ENCODE results near the gene PNKP. TPM values are rescaled to one million over a fixed set of nuclear protein-coding genes. Genes with fewer than 3 reads are reported as not detected.
"Not testable (repeated sequence)": the region's sequence is repeated elsewhere in the genome, so short reads cannot be mapped to it uniquely, and the experiment has no call there.

Gene PNKP
- total RNA-seq, 1 donor from 2014 or later = 57.6 TPM

- DNase-seq (ENCODE audit: low spot score) = no peak
Measured at GRCh38 chr19:49824662-49825061, 42.7 kb downstream of the PNKP start.

GRCh38 chr19:49823472-49823871 is 43.9 kb downstream of the PNKP start:
- DNase-seq (ENCODE audit: low spot score) = no peak

DNA sequence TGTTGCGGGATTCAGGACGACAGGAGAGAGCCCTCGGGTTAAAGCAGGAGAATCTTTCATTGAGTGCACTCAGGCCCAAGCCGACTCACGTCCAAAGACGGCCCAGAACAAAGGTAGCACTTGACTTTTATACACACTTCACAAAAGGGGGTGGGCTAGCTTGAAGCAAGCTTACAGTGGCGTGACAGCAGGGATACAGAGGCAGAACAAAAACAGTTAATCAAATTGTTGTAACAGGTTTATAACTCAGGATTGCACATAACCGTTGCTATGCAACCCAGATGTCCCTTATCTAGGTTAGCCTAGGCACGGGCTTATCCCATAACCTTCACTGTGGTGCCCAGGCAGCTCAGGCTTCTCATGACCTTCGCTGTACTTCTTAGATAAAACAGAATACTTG is 47.3 kb downstream of the PNKP start:
- DNase-seq (ENCODE audit: low spot score) = no peak

GRCh38 chr19:49819452-49820115 is 47.8 kb downstream of the PNKP start:
- not testable (repeated sequence) for DNase-seq (ENCODE audit: low spot score)

DNA sequence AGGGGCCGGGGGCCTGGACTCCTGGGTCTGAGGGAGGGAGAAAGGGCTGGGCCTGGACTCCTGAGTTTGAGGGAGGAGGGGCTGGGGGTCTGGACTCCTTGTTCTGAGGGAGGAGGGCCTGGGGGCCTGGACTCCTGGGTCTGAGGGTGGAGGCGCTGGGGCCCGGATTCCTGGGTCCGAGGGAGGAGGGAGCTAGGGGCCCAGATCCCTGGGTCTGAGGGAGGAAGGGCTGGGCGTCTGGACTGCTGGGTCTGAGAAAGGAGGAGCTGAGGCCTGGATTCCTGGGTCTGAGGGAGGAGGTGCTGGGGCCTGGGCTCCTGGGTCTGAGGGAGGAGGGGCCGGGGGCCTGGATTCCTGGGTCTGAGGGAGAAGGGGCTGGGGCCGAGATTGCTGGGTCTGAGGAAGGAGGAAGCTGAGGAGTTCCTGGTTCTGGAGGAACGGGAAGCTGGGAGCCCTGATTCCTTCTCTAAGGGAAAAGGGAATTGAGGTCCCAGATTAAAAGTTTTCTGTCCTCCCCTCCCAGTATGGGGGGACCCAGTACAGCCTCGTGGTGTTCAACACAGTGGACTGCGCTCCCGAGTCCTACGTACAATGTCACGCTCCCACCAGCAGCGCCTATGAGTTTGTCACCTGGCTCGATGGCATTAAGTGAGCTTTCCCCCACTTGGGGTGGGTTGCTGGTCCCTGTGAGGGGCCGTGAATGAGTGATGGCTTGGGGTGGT is 48.6 kb downstream of the PNKP start:
- DNase-seq (ENCODE audit: low spot score) = no peak

- DNase-seq (ENCODE audit: low spot score) = peak; percentile 96
Measured at GRCh38 chr19:49817964-49818648, 49.3 kb downstream of the PNKP start, which contains the start of gene MED25. MED25 (plus strand) TSS chr19:49818289; CDS start chr19:49818342, 53 bp downstream.

GRCh38 chr19:49816590-49816989 is 50.8 kb downstream of the PNKP start:
- DNase-seq (ENCODE audit: low spot score) = no peak

- DNase-seq (ENCODE audit: low spot score) = no peak
Measured at GRCh38 chr19:49814010-49814409, 53.4 kb downstream of the PNKP start.

GRCh38 chr19:49812997-49813861 is 54.1 kb downstream of the PNKP start, which contains the start of gene FUZ:
FUZ (minus strand) TSS chr19:49813292; CDS start chr19:49813106, 186 bp downstream.
- DNase-seq (ENCODE audit: low spot score) = peak; percentile 97

- no peak for DNase-seq (ENCODE audit: low spot score)
Measured at GRCh38 chr19:49812452-49812996, 54.9 kb downstream of the PNKP start.

DNA sequence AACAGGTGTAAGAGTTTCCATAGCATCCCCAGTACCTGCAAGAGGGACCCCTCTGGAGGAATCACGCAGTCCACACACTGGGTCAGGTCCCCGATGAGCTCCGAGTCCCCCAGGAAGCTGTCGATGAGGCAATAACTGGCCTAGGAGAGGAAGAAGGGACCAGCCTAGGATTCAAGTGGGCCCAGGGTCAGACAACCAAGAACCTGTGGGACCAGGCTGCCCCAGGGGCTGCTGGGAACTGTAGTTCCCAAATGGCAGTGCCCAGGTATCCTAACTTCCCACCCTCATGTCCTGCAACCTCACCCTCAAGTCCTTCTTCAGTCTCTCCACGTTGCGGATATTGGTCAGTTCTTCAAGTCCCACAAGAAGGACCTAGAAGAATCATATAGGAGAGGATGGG is 56.0 kb downstream of the PNKP start:
- no peak for DNase-seq (ENCODE audit: low spot score)

Small RNAs within 50 kb of the gene (microRNA-seq; reads per million reads assigned to microRNA genes)
- gene MIR4749 (ENCODE audit: borderline number of aligned reads) = not detected
- gene MIR4750 (ENCODE audit: borderline number of aligned reads) = not detected
- not detected for gene MIR6800 (ENCODE audit: borderline number of aligned reads)

Other genes with a start within 250 kb of the PNKP start
- 107 TPM for gene RRAS, start 227.4 kb downstream of the PNKP start, total RNA-seq
- 64.3 TPM for gene SCAF1, start 225.4 kb downstream of the PNKP start, total RNA-seq
- gene IRF3, start 201.7 kb downstream of the PNKP start, total RNA-seq = 46.7 TPM
- 10.7 TPM for gene BCL2L12, start 201.6 kb downstream of the PNKP start, total RNA-seq
- gene PRMT1, start 190.3 kb downstream of the PNKP start, total RNA-seq = 105 TPM
- 1.3 TPM for gene ADM5, start 178.0 kb downstream of the PNKP start, total RNA-seq
- 7.2 TPM for gene CPT1C, start 176.5 kb downstream of the PNKP start, total RNA-seq
- gene TSKS, start 104.3 kb downstream of the PNKP start, total RNA-seq = 1.0 TPM
- 96.4 TPM for gene AP2A1, start 100.6 kb downstream of the PNKP start, total RNA-seq
- gene FUZ, start 54.3 kb downstream of the PNKP start, total RNA-seq = 12.7 TPM
- 40.4 TPM for gene MED25, start 49.3 kb downstream of the PNKP start, total RNA-seq
- 99.4 TPM for gene PTOV1, start 16.4 kb downstream of the PNKP start, total RNA-seq
- 38.8 TPM for gene AKT1S1, start 9.8 kb upstream of the PNKP start, total RNA-seq
- gene TBC1D17, start 10.1 kb upstream of the PNKP start, total RNA-seq = 39.9 TPM
- gene IL4I1, start 29.3 kb upstream of the PNKP start, total RNA-seq = 2.3 TPM
- 46.1 TPM for gene ATF5, start 61.6 kb upstream of the PNKP start, total RNA-seq
- 34.5 TPM for gene NUP62, start 61.9 kb upstream of the PNKP start, total RNA-seq
- gene SIGLEC11, start 93.6 kb upstream of the PNKP start, total RNA-seq = 3.0 TPM
- 27.5 TPM for gene VRK3, start 157.8 kb upstream of the PNKP start, total RNA-seq
- gene ZNF473, start 158.4 kb upstream of the PNKP start, total RNA-seq = 6.8 TPM

All from mesenteric fat pad (tissue), 1 donor.